ENCODE results near the gene WDR70.

DNA sequence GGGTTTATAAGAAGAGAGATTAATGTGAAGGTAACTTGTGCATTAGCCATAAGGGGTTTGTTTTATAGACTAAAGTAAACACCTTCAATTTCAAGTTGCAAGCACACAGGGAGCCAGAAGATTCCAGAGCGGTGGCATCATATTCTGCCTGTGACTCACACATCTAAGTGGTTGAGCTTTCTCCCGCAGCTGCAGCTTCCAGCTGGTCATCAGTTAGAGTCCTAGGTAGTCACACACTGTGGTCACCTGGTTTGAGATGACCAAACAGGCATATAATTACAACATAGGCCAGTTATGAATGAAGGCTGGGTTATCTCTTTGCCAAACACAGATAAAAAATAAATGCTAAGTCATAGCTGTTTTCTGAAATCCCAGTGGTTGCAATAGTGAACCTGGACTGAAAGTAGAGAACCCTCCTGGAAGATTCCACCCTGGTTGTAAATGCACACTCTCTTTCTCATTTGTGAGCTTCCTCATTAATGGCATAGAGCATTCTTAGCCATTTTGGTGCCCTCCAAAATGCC lies 289.5 kb downstream of the WDR70 start:
- TF ChIP-seq, protein P1, sequence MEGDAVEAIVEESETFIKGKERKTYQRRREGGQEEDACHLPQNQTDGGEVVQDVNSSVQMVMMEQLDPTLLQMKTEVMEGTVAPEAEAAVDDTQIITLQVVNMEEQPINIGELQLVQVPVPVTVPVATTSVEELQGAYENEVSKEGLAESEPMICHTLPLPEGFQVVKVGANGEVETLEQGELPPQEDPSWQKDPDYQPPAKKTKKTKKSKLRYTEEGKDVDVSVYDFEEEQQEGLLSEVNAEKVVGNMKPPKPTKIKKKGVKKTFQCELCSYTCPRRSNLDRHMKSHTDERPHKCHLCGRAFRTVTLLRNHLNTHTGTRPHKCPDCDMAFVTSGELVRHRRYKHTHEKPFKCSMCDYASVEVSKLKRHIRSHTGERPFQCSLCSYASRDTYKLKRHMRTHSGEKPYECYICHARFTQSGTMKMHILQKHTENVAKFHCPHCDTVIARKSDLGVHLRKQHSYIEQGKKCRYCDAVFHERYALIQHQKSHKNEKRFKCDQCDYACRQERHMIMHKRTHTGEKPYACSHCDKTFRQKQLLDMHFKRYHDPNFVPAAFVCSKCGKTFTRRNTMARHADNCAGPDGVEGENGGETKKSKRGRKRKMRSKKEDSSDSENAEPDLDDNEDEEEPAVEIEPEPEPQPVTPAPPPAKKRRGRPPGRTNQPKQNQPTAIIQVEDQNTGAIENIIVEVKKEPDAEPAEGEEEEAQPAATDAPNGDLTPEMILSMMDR (IDR thresholded peaks at IDR 0.05): no peak
- no peak for TF ChIP-seq POLR2A (IDR thresholded peaks at IDR 0.05)

Measured in transverse colon (tissue), 3 donors.